GDM1 (cell line): Measurements from ENCODE around the gene FBXW8.
"Not testable (repeated sequence)": the region's sequence is repeated elsewhere in the genome, so short reads cannot be mapped to it uniquely, and the experiment has no call there.

Experiments used
- DNase-seq: peaks from one replicate; lab custom pipeline; 2025; lab: John Stamatoyannopoulos, UW

Gene FBXW8

GRCh38 chr12:117053597-117054201, 142.9 kb downstream of the FBXW8 start:
- no peak for DNase-seq

GRCh38 chr12:117054279-117054678, 143.5 kb downstream of the FBXW8 start:
- DNase-seq: no peak

GRCh38 chr12:117057626-117058025, 146.9 kb downstream of the FBXW8 start:
- not testable (repeated sequence) for DNase-seq

- no peak for DNase-seq
Observed at GRCh38 chr12:117058442-117059072, 147.8 kb downstream of the FBXW8 start.

DNA sequence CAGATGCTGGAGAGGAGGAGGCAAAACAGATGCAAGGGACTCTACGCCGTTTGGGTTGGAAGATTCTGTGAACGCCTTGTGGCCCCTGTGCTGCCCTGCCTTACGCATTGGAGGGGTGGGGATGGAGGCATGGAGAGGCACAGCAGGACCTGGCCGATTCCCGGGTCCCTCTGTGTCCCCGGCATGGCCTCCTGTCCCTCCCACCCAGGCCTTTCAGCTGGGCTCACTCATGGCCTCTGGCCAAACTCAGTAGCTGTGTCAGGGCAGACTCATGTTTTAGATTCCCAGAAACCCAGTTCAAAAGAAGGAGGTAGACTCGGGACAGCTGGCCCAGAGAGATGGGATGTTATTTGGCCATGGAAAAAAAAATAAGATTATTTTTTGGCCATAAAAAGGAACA, 148.4 kb downstream of the FBXW8 start:
- DNase-seq: no peak

DNA sequence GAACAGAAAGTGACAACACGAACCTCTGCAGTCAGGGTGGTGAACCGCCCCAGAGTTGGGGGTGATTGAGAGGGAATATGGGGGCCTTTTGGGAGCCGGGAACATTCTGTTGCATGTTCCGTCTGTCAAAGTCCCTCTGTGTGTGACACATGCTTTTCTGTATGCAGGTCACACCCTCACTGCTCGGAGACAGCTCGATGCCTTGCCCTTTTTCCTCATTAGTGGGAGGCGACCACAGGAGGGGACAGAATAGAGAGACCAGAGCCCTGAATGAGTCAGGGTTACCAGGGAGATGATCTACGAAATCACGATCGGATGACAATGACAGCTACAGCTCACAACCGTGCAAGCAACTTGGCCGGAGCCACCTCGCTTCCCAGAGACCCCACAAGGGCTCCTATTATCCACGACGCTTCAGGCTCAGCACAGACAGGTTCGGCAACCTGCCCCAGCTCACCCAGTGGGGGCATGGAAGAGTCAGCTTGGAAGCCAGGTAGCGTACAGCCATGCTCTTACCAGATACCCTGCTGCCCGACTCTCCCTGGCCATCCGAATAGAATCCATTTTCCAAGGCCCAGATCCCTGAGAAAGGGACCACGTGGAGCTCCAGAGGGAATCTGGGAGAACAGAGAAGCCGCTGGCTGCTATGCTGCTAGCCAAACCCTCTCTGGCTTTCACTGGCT, 149.6 kb downstream of the FBXW8 start:
- no peak for DNase-seq

DNA sequence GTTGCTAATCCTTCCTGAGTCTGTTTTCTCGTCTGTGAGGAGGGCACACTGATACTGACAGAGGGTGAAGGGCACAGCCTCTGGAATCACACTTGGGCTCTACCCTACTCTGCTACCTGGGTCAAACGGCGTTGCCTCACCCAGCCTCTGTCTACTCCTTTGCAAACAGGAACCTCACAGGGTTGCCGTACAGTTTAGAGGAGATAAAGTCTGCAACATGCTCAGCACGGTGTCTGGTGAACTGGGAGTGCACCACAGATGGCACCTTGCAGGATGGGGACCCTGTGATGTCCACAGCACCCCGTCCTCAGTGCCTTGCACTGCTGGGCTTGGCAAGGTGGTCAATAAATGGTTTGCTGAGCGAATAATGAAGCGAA, 150.2 kb downstream of the FBXW8 start:
- DNase-seq: no peak

DNA sequence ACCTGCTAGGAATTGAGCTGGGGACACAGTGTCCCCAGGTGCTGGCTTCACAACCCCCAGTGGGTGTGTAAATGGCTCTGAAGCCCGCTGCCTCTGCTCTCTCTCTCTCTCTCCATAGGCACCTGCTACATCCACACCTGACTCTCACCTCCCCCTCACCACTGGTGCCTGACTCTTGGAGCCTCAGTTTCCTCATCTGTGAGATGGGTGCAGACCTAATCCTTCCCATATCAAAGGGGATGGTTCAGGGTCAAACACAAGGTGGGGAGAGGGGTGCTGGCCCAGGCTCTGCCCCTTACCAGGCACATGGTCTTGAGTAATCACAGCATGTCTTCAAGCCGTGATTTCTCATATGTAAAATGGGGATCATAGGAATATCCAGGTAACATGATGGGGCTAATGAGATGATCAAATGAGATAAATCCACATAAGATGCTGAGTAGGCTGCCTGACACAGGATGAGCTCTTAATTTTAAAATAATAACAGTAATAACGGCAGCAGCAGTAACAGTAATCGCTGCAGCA, 150.9 kb downstream of the FBXW8 start:
- no peak for DNase-seq

- peak; percentile 94 for DNase-seq
Observed at GRCh38 chr12:117063162-117063911, 152.6 kb downstream of the FBXW8 start.

DNA sequence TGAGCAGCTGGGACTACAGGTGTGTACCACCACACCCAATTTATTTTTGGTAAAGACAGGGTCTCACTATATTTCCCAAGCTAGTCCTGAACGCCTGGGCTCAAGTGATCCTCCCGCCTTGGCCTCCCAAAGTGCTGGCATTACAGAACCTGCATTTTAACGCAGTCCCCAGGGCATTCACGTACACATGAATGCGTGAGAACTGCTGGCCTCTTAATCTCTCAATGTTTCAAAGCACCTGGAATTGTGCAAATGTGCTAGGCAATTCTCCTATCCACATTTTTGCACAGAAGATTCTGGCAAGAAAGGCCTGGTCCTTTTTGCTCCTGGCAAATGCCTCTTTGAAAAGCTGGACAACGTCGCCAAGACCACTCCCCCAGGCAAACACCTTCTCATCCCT, 153.3 kb downstream of the FBXW8 start:
- no peak for DNase-seq

GRCh38 chr12:117064596-117064995, 153.8 kb downstream of the FBXW8 start:
- DNase-seq: no peak

DNA sequence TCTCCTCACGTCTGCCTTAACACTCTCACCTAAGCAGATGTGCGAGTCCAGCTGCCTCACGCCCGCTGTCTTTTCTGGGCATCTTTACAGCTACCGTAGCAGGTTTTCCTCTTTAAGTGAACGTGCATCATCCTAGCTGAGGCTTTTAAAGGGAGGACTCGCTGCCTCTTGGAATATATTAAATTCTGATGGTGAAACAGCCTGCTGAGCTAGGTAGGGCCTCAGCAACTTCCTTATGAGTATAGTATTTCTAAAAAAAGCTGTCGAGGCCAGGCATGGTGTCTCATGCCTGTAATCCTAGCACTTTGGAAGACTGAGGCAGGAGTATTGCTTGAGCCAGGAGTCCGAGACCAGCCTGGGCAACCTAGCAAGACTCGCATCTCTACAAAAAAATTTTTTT, 156.3 kb downstream of the FBXW8 start:
- DNase-seq: no peak

- no peak for DNase-seq
Observed at GRCh38 chr12:117067638-117068037, 156.9 kb downstream of the FBXW8 start.

- DNase-seq: no peak
Observed at GRCh38 chr12:117068492-117068891, 157.7 kb downstream of the FBXW8 start.

GRCh38 chr12:117069101-117069797, 158.5 kb downstream of the FBXW8 start:
- DNase-seq: no peak

GRCh38 chr12:117069926-117070900, 159.5 kb downstream of the FBXW8 start:
- DNase-seq: peak; percentile 83

DNA sequence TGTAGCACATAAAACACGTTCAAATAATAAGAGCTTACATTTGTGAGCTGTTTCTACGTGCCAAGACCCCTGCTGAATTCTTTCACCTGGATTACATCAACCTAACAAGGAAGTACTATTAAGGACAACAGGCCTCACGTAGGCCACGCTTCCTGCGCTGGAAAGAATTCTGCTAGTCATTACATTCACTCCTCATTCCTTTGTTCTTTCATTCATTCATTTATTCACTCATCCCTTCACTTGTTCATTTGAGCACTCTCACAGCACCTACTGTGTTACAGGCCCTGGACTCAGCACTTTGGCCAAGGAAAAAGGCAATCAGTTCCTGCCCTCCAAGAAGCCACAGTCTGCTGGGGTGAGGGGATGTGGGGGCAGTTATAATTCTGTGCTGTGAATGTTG, 160.3 kb downstream of the FBXW8 start:
- no peak for DNase-seq

DNA sequence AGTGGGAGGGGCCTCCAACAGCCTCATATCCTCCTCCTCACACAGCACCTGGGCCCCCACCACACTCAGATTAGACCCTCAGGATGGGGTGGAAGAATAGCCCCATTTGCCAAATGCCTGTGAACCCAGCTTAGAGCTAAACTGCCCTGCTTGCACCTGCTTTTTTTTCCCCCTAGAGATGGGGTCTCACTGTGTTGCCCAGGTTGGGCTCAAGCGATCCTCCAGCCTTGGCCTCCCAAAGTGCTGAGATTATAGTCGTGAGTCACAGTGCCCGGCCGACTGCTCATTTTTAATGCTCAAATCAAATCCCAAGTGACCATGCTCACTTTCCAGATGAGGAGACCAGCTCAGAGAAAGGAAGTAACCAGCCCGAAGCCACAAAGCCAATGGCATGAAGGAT, 161.4 kb downstream of the FBXW8 start:
- no peak for DNase-seq

- DNase-seq: no peak
Observed at GRCh38 chr12:117072736-117073490, 162.2 kb downstream of the FBXW8 start.

DNA sequence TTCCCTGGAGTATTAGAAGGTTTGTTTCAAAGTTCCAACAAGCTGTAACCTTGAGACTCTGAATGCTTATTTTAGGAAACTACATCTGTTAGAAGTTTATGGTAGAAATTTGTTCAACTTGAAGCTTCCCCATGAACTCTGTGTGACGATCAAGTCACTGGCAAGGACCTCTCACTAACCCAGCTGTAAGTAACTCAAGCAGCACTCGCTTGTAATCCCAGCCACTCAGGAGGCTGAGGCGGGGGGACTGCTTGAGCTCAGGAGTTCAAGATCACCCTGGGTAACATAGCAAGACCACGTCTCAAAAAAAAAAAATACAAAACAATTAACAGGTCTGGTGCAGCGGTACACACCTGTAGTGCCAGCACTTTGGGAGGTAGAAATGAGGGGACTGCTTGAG, 162.9 kb downstream of the FBXW8 start:
- no peak for DNase-seq
